K562 (cell line): Measurements from ENCODE around the gene RCC2. TPM values are rescaled to one million over a fixed set of nuclear protein-coding genes. Genes with fewer than 3 reads are reported as not detected.

ENCODE experiments used
- ATAC-seq: fragments of 200-7000 bp; cut with Tn5 transposase; 3 replicates; pipeline ENCODE4 v1.9.1; 2020; ENCODE audit warnings: moderate library complexity
- BruUV-seq: library from RNA; stranded (reverse); fragments of 400-500 nt; replicated peaks from 2 replicates; lab custom pipeline; 2021; lab: Mats Ljungman, UMichigan
- CTCF ChIA-PET: fragments of 300-600 bp; formaldehyde crosslinking; extraction: SDS; loops from one replicate; lab custom pipeline; 2021; ENCODE audit warnings: low intra/inter-chr PET ratio; lab: Yijun Ruan, JAX
- POLR2A ChIA-PET: fragments of 300-600, 350-650 bp; sonication (Branson Sonifier 250); formaldehyde crosslinking; extraction: SDS; loops from one replicate; lab custom pipeline; 2021; ENCODE audit warnings: antibody characterized with exemption, inconsistent platforms; lab: Yijun Ruan, JAX
- DNase-seq, 4 experiments: peaks; one replicate each; pipeline versions ENCODE4 v3.0.0 to v3.0.0-alpha.2; 2011 to 2018; ENCODE audit warnings: low spot score in 3 of 4, mixed read lengths in 3 of 4; ENCODE audit errors: extremely low read depth in 1 of 4
- FAIRE-seq: peaks from 2 replicates; lab custom pipeline; 2011; peaks lifted over from hg19 to GRCh38; lab: Jason Lieb, UNC
- H2AFZ ChIP-seq: 2 replicates; pipeline ENCODE4 v1.6.0; 2011; ENCODE audit warnings: low read depth, low read length, control low read depth, inconsistent platforms
- H3K27ac ChIP-seq: fragments of 200-600 bp; 3 replicates; pipeline ENCODE4 v1.8.0; 2011; ENCODE audit warnings: low read depth, mild to moderate bottlenecking, control low read depth, inconsistent platforms, low read length, moderate library complexity, mixed read lengths; ENCODE audit errors: extremely low read depth
- H3K27me3 ChIP-seq, 2 experiments: fragments of 300-600 bp in 1 of 2; 2 replicates in 1 of 2; 3 replicates in 1 of 2; pipeline versions ENCODE4 v1.6.0 to v1.8.0; 2011; ENCODE audit warnings: inconsistent platforms in 2 of 2, low read length in 2 of 2, mild to moderate bottlenecking in 1 of 2, mixed read lengths in 1 of 2, moderate library complexity in 1 of 2; ENCODE audit not compliant: control insufficient read depth in 2 of 2, insufficient read depth in 2 of 2
- H3K36me3 ChIP-seq: fragments of 300-600 bp; 3 replicates; pipeline ENCODE4 v1.8.0; 2011; ENCODE audit warnings: mild to moderate bottlenecking, low read length, inconsistent platforms; ENCODE audit not compliant: control insufficient read depth, insufficient read depth
- H3K4me1 ChIP-seq, 2 experiments: fragments of 200-600 bp in 1 of 2; replicated peaks in 1 of 2; 2 replicates in 1 of 2; 3 replicates in 1 of 2; pipeline versions ENCODE4 v1.5.1 to v1.8.0; 2011; ENCODE audit warnings: inconsistent platforms in 2 of 2, low read length in 2 of 2, mild to moderate bottlenecking in 1 of 2, mixed read lengths in 1 of 2, moderate library complexity in 1 of 2; ENCODE audit not compliant: control insufficient read depth in 2 of 2, insufficient read depth in 2 of 2
- H3K4me2 ChIP-seq: 2 replicates; pipeline ENCODE4 v1.6.1; 2011; ENCODE audit warnings: low read length, control low read depth, inconsistent platforms, mixed read lengths; ENCODE audit not compliant: insufficient read depth
- H3K4me3 ChIP-seq: fragments of 200-600 bp; sonication (generic), shearing (Covaris generic); 2 replicates; pipeline ENCODE4 v1.5.1; 2016; ENCODE audit warnings: control low read depth, inconsistent platforms
- H3K79me2 ChIP-seq: fragments of 200-600 bp; 3 replicates; pipeline ENCODE4 v1.8.0; 2011; ENCODE audit warnings: low read length, inconsistent platforms; ENCODE audit not compliant: control insufficient read depth, insufficient read depth
- H3K9ac ChIP-seq, 2 experiments: 2 replicates each; pipeline versions ENCODE4 v1.6.0 to v1.6.1; 2011; ENCODE audit warnings: low read depth in 2 of 2, low read length in 2 of 2, control low read depth in 1 of 2, inconsistent platforms in 1 of 2, mild to moderate bottlenecking in 1 of 2, mixed read lengths in 1 of 2; ENCODE audit not compliant: insufficient read depth in 1 of 2
- H3K9me1 ChIP-seq: one replicate; pipeline ENCODE4 v1.6.0; 2011; ENCODE audit warnings: inconsistent platforms, mild to moderate bottlenecking, low read length, moderate library complexity; ENCODE audit not compliant: control insufficient read depth, insufficient read depth
- H3K9me3 ChIP-seq: replicated peaks from 2 replicates; pipeline ENCODE4 v1.5.1; 2011; ENCODE audit warnings: low read depth, low read length, inconsistent platforms; ENCODE audit not compliant: control insufficient read depth, insufficient read depth
- H4K20me1 ChIP-seq: replicated peaks from 2 replicates; pipeline ENCODE4 v1.6.1; 2011; ENCODE audit warnings: low read length, inconsistent platforms, mixed read lengths; ENCODE audit not compliant: control insufficient read depth, insufficient read depth
- BCL6 ChIP-seq: fragments of 250-450 bp; sonication (Bioruptor Pico); IDR thresholded peaks from 2 replicates; pipeline ENCODE4 v1.4.0; 2020
- BCOR ChIP-seq: fragments of 450-650 bp; IDR thresholded peaks from 2 replicates; pipeline ENCODE4 v1.6.1; 2016
- CSDE1 ChIP-seq, 2 experiments: fragments of 450-650 bp; IDR thresholded peaks; 2 replicates each; pipeline ENCODE4 v1.6.1; 2016; ENCODE audit warnings: mild to moderate bottlenecking in 1 of 2
- DIDO1 ChIP-seq: fragments of 450-650 bp; IDR thresholded peaks from 2 replicates; pipeline ENCODE4 v1.6.1; 2016; ENCODE audit warnings: low read depth, missing biosample characterization, missing genetic modification characterization
- HDAC2 ChIP-seq: fragments of 450-650 bp; IDR thresholded peaks from 2 replicates; pipeline ENCODE4 v1.6.1; 2016; ENCODE audit warnings: mild to moderate bottlenecking
- HINFP ChIP-seq: fragments of 450-650 bp; conservative IDR thresholded peaks from 2 replicates; pipeline ENCODE4 v1.6.1; 2016; ENCODE audit warnings: missing genetic modification characterization, low read depth, mild to moderate bottlenecking, control low read depth, missing compliant biosample characterization
- KDM1A ChIP-seq, 2 experiments: fragments of 450-650 bp; IDR thresholded peaks; 2 replicates each; pipeline ENCODE4 v1.6.1; 2016; ENCODE audit warnings: mild to moderate bottlenecking in 2 of 2
- KHSRP ChIP-seq: fragments of 450-650 bp; IDR thresholded peaks from 2 replicates; pipeline ENCODE4 v1.6.1; 2017
- MYC ChIP-seq, 2 experiments: fragments of 250-450 bp in 1 of 2; sonication (Bioruptor Pico) in 1 of 2; IDR thresholded peaks; 2 replicates each; pipeline versions ENCODE4 v1.5.1 to v1.6.1; 2012 to 2021; ENCODE audit warnings: low read depth in 2 of 2, borderline replicate concordance in 1 of 2, improper control_type of control experiment in 1 of 2, low read length in 1 of 2, mild to moderate bottlenecking in 1 of 2, moderate library complexity in 1 of 2
- POLR2G ChIP-seq: fragments of 200-400 bp; formaldehyde crosslinking; IDR thresholded peaks from 2 replicates; pipeline ENCODE4 v1.6.1; 2017; ENCODE audit warnings: low read depth, mild to moderate bottlenecking, antibody characterized with exemption, low read length, moderate library complexity
- RBM25 ChIP-seq: fragments of 200-400 bp; formaldehyde crosslinking; IDR thresholded peaks from 2 replicates; pipeline ENCODE4 v1.6.1; 2018; ENCODE audit warnings: low read length, low read depth, moderate library complexity; ENCODE audit not compliant: severe bottlenecking
- THAP12 ChIP-seq: fragments of 250-450 bp; sonication (Bioruptor Pico); IDR thresholded peaks from 2 replicates; pipeline ENCODE4 v1.9.0; 2021; ENCODE audit warnings: mild to moderate bottlenecking, inconsistent platforms
- XRCC3 ChIP-seq: fragments of 450-650 bp; IDR thresholded peaks from 2 replicates; pipeline ENCODE4 v1.6.1; 2017; ENCODE audit warnings: mild to moderate bottlenecking, moderate library complexity
- ZNF561 ChIP-seq: fragments of 450-650 bp; formaldehyde crosslinking; conservative IDR thresholded peaks from 2 replicates; pipeline ENCODE4 v1.4.0; 2020; ENCODE audit warnings: mild to moderate bottlenecking, moderate library complexity
- WGBS: fragments of 100-300 bp; shearing (Covaris generic); methylation state at CpG from one replicate; pipeline ENCODE4 v1.1.6; 2016; ENCODE audit warnings: low coverage, mixed read lengths; ENCODE audit not compliant: insufficient coverage; ENCODE audit errors: missing lambda C conversion rate; 5-methylcytosine and 5-hydroxymethylcytosine counted together
- in situ Hi-C: fragments of 300-500 bp; cut with MboI; formaldehyde crosslinking; loops from 4 replicates; pipeline ENCODE4 v1.15.0; 2018; ENCODE audit warnings: inconsistent platforms, mixed read lengths
- intact Hi-C: fragments of 100-400 bp; cut with micrococcal nuclease; formaldehyde crosslinking; loops from 2 replicates; pipeline ENCODE4 v1.14.2; 2022
- polyA plus RNA-seq, 8 experiments: library from polyadenylated mRNA; depleted of rRNA in 4 of 8; stranded (reverse) in 5 of 8; unstranded in 3 of 8; fragments of >200 nt; fragmentation: Nextera tagmentation in 2 of 8; fragmentation: Illumina TruSeq in 1 of 8; extraction: Ambion mirVana in 2 of 8; extraction: Trizol in 1 of 8; gene quantifications; 2 replicates each; pipeline versions ENCODE4 v1.2.1 to v1.2.3, GENCODE V29; 2011 to 2014; ENCODE audit warnings: inconsistent platforms in 1 of 8, missing spikeins in 1 of 8
- total RNA-seq, 7 experiments: library from RNA; depleted of rRNA in 6 of 7; stranded (reverse); fragments of >200 nt in 6 of 7; fragmentation: Illumina TruSeq in 2 of 7; extraction: Trizol in 2 of 7; gene quantifications; 2 replicates each; pipeline versions ENCODE4 v1.2.1 to v1.2.3, GENCODE V29; 2011 to 2021; ENCODE audit warnings: low replicate concordance in 1 of 7
- TF ChIP-seq, protein P1 (sequence below): fragments of 250-450 bp; sonication (Bioruptor Pico); IDR thresholded peaks from 2 replicates; pipeline ENCODE4 v1.5.1; 2021; ENCODE audit warnings: mild to moderate bottlenecking

RCC2 gene
- total and polyA plus RNA-seq, 9 of the 15 experiments (the other 6 are each of a cell fraction or from before 2014, with no cell fraction given) = 31.8 to 292 (median 116) TPM

- no peak for FAIRE-seq
- no peak for ATAC-seq
- H3K4me1 ChIP-seq = peaks cover 16 to 20% of the 10 kb centered on the region in 2 experiments; a peak in 4 of 5 replicates
- H3K4me2 ChIP-seq = no peak overlapping the region
- no peaks in the 10 kb centered on the region for H3K36me3 ChIP-seq
- no peak overlapping the region for H3K27ac ChIP-seq
- ChIA-PET CTCF (no interaction called here), POLR2A (interaction anchor here (0.6 to 1.0 kb wide), 2 partner anchors 11 to 46 kb away, joined by 3 read pairs; no protein-coding TSS in a partner anchor)
- WGBS = 73% methylated on average over 3 of the region's 4 CpGs
- H3K4me3 ChIP-seq = no peak overlapping the region
- H3K27me3 ChIP-seq = peaks cover 2 to 23% of the 10 kb centered on the region in 2 experiments; a peak in 4 of 5 replicates
- no TSS peak for BruUV-seq
- in situ Hi-C loops = no loop called here
- H3K9me1 ChIP-seq = no peaks in the 10 kb centered on the region
- no peaks in the 10 kb centered on the region for H3K79me2 ChIP-seq
- no peaks in the 10 kb centered on the region for H4K20me1 ChIP-seq
- 0 out of 4 replicates have a peak overlapping the region, but pooled peaks of 1 of the 2 experiments have one; percentile 47 for H3K9ac ChIP-seq
- no peaks in the 10 kb centered on the region for H3K9me3 ChIP-seq
- intact Hi-C loops = no loop called here
- no peak for TF ChIP-seq MYC (IDR thresholded peaks at IDR 0.05; ENCODE audit: low read depth, low read length)
- no peak for TF ChIP-seq MYC (CRISPR knock-in tag; IDR thresholded peaks at IDR 0.05; ENCODE audit: borderline replicate concordance, low read depth)
- TF ChIP-seq DIDO1 (tag) = no peak
- TF ChIP-seq THAP12 (CRISPR knock-in tag) = no peak
- TF ChIP-seq, protein P1, sequence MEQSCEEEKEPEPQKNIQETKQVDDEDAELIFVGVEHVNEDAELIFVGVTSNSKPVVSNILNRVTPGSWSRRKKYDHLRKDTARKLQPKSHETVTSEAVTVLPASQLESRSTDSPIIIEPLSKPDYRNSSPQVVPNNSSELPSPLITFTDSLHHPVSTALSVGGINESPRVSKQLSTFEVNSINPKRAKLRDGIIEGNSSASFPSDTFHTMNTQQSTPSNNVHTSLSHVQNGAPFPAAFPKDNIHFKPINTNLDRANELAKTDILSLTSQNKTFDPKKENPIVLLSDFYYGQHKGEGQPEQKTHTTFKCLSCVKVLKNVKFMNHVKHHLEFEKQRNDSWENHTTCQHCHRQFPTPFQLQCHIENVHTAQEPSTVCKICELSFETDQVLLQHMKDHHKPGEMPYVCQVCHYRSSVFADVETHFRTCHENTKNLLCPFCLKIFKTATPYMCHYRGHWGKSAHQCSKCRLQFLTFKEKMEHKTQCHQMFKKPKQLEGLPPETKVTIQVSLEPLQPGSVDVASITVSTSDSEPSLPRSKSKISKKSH (CRISPR knock-in tag) = no peak
- no peak for TF ChIP-seq HINFP (tag)
- TF ChIP-seq KHSRP = no peak
- 0 out of 2 replicates have a peak, but pooled peaks have one; percentile 38 for TF ChIP-seq HDAC2
- no peak for TF ChIP-seq BCL6
- TF ChIP-seq BCOR = peak; percentile 92
- no peak for TF ChIP-seq POLR2G
- TF ChIP-seq KDM1A (IDR thresholded peaks at IDR 0.05) = peak; percentile 20 to 64; a peak in 2 of 4 replicates
- no peak for TF ChIP-seq XRCC3
- TF ChIP-seq CSDE1 (IDR thresholded peaks at IDR 0.05) = no peak
- peak; percentile 93 for TF ChIP-seq RBM25
- TF ChIP-seq ZNF561 (CRISPR knock-in tag) = no peak
- TF ChIP-seq, all 486 proteins: peak for 4
- no peak for DNase-seq
- peak overlapping the region; percentile 5; the same call in 1 of the 2 replicates for H2AFZ ChIP-seq
These were observed 80.9 kb downstream of the RCC2 start for GRCh38 chr1:17358557-17358956.
